ENCODE measurements around the gene CYP2U1.

The CYP2U1 gene

DNA sequence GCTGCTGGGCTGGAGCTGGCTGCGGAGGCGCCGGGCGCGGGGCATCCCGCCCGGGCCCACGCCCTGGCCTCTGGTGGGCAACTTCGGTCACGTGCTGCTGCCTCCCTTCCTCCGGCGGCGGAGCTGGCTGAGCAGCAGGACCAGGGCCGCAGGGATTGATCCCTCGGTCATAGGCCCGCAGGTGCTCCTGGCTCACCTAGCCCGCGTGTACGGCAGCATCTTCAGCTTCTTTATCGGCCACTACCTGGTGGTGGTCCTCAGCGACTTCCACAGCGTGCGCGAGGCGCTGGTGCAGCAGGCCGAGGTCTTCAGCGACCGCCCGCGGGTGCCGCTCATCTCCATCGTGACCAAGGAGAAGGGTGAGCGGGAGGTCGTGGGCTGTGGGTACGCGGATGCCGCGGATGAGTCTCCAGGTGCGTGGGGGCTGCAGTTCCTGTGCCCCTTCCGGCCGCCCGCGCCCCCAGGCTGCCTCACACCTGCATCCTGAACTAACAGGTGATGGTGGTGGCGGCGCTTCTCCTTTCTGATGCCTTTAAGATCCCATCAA, 499 bp downstream of the CYP2U1 start:
- CTCF ChIA-PET = interaction anchor here (0.6 to 1.6 kb wide), 4 partner anchors 10 to 640 kb away, joined by 3 to 12 read pairs (median 4); no protein-coding TSS in a partner anchor
- POLR2A ChIA-PET = no interaction called here
- DNase-seq (ENCODE audit: low read depth, low spot score) = no peak
- peak overlapping the region; percentile 77 for H3K4me3 ChIP-seq (ENCODE audit: low read depth, low read length)
- TF ChIP-seq, protein P1, sequence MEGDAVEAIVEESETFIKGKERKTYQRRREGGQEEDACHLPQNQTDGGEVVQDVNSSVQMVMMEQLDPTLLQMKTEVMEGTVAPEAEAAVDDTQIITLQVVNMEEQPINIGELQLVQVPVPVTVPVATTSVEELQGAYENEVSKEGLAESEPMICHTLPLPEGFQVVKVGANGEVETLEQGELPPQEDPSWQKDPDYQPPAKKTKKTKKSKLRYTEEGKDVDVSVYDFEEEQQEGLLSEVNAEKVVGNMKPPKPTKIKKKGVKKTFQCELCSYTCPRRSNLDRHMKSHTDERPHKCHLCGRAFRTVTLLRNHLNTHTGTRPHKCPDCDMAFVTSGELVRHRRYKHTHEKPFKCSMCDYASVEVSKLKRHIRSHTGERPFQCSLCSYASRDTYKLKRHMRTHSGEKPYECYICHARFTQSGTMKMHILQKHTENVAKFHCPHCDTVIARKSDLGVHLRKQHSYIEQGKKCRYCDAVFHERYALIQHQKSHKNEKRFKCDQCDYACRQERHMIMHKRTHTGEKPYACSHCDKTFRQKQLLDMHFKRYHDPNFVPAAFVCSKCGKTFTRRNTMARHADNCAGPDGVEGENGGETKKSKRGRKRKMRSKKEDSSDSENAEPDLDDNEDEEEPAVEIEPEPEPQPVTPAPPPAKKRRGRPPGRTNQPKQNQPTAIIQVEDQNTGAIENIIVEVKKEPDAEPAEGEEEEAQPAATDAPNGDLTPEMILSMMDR (IDR thresholded peaks at IDR 0.05; ENCODE audit: insufficient read depth, low read length, missing control alignments) = no peak

DNA sequence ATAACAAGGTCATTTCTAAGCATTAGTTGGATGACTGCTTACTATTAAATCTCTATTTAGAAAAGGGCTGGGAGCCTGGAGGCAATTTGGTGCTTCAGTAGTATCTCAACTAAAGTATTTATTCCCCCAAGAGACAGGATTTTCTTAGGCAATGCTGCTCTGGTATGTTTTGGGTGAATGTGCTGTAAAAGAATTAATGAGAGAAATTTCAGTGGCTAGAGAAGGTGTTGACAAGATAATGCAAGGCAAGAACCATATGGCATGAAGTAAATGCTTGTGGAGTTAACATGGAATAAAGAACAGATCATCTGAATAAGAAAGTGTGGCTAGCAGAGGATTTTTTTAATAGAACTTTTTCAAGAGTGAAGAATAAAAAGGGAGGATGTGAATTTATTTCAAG, 3.9 kb downstream of the CYP2U1 start:
- no peak for DNase-seq (ENCODE audit: low read depth, low spot score)
- no peak overlapping the region for H3K4me3 ChIP-seq (ENCODE audit: low read depth, low read length)
- POLR2A ChIA-PET = no interaction called here
- TF ChIP-seq, protein P1 (IDR thresholded peaks at IDR 0.05; ENCODE audit: insufficient read depth, low read length, missing control alignments) = no peak
- CTCF ChIA-PET = no interaction called here

DNA sequence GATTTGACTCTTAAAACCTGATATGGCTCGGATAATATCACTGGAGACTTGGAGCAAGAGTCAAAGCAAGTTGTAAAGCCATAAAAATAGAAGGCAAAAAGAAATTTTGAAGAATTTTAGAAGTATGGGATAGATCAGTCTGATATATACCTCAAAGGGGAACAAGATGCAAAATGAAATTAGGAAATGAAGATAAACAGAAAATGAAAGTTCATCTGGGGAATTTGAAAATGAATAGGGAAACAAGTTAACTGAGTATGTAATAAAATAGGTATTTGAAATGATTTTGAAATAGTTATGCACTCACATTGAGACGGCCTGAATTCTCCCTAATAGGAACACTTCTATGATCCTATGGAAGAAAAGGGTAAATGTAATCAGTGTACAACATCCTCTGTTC, 5.7 kb downstream of the CYP2U1 start:
- TF ChIP-seq, protein P1 (IDR thresholded peaks at IDR 0.05; ENCODE audit: insufficient read depth, low read length, missing control alignments) = no peak
- ChIA-PET POLR2A (no interaction called here), CTCF (interaction anchor here (1.1 kb wide), 1 partner anchor 179 kb away, joined by 4 read pairs; no protein-coding TSS in a partner anchor)
- no peak overlapping the region for H3K4me3 ChIP-seq (ENCODE audit: low read depth, low read length)
- DNase-seq (ENCODE audit: low read depth, low spot score) = no peak

DNA sequence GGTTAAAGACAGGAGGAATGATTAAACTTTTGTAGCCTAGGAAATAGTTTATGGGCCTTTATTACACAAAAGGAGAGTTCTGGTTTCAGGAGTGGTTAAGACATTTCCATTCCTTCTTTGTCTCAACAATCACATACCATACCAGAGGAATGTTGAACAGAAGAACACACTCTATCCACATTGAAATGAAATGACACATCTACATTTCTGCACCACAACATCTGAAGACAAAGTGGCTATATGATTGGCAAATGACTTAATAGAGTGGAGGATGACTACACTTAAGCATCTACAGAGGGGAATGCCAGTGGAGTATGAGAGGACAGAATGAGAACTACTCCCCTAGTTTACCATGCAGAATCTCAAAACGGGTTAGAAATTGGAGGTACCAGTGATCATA, 8.0 kb downstream of the CYP2U1 start:
- DNase-seq (ENCODE audit: low read depth, low spot score) = peak; percentile 52
- TF ChIP-seq, protein P1 (IDR thresholded peaks at IDR 0.05; ENCODE audit: insufficient read depth, low read length, missing control alignments) = no peak
- ChIA-PET POLR2A (no interaction called here), CTCF (no interaction called here)
- no peak overlapping the region for H3K4me3 ChIP-seq (ENCODE audit: low read depth, low read length)

DNA sequence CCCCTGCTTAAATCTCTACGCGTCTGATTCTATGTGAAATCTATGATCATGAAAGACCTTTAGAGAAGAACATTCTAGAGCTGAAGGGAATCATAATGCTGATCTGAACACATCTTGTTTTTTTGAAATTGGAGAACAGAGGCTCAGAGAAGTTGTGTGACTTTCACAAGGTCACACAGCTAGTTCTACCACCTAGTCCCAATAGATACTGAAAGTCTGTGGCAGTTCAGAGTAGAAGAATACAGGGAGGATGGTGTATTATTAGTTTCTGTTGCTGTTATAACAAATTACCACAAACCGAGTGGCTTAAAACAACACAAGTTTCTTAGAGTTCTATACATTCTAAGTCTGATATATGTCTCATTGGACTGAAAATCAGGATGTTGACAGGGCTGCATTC, 14.5 kb downstream of the CYP2U1 start:
- no peak overlapping the region for H3K4me3 ChIP-seq (ENCODE audit: low read depth, low read length)
- no peak for DNase-seq (ENCODE audit: low read depth, low spot score)
- CTCF ChIA-PET = no interaction called here
- TF ChIP-seq, protein P1 (IDR thresholded peaks at IDR 0.05; ENCODE audit: insufficient read depth, low read length, missing control alignments) = no peak
- POLR2A ChIA-PET = no interaction called here

DNA sequence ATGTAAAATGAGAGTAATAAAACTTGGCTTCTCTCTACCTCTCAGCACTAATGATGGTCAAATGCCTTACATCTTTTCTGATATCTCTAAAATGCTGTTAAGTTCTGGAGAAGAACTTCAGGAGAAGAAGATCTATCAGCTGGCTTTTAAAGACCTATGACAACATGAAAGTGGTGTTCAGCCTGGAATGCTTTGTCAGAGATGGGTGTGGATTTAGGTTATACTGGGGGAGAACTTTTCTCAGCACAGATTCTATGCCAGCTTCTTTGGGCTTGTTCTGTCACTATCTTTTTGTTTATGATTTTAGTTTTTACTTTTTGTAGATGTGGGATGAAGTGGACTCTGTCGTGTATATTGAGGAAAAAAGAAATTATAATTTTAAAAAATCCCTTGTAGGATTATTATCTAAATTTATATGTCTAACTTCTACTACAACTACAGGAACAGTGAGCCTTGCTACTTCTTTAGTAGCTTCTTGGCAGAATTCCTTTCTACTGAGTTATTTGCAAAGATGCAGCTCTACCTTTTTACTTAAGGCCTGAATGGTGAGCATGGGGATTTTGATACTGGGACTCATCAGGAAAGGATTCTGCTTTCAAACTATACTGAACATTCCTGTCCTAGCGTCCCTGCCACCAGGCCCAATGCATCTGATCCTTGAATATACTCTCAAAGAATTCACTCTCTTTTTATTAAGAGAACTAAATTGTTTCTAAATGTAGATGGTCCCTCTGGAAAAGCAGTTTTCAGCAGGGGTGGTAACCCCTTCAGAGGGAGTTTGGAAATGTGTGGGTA, 19.6 kb downstream of the CYP2U1 start:
- no peak for DNase-seq (ENCODE audit: low read depth, low spot score)
- ChIA-PET CTCF (no interaction called here), POLR2A (no interaction called here)
- no peak overlapping the region for H3K4me3 ChIP-seq (ENCODE audit: low read depth, low read length)
- TF ChIP-seq, protein P1 (IDR thresholded peaks at IDR 0.05; ENCODE audit: insufficient read depth, low read length, missing control alignments) = no peak

Data from AG04449 (cell line).